GM18868 (cell line): ENCODE data around the gene EMX2.
"Not testable (repeated sequence)": the region's sequence is repeated elsewhere in the genome, so short reads cannot be mapped to it uniquely, and the experiment has no call there.

Experiments
- ATAC-seq: cut with Tn5 transposase; IDR thresholded peaks from one replicate; pipeline ENCODE4 v1.9.1; 2021; ENCODE audit warnings: mild to moderate bottlenecking, moderate library complexity; ENCODE audit not compliant: unreplicated experiment

The EMX2 gene

DNA sequence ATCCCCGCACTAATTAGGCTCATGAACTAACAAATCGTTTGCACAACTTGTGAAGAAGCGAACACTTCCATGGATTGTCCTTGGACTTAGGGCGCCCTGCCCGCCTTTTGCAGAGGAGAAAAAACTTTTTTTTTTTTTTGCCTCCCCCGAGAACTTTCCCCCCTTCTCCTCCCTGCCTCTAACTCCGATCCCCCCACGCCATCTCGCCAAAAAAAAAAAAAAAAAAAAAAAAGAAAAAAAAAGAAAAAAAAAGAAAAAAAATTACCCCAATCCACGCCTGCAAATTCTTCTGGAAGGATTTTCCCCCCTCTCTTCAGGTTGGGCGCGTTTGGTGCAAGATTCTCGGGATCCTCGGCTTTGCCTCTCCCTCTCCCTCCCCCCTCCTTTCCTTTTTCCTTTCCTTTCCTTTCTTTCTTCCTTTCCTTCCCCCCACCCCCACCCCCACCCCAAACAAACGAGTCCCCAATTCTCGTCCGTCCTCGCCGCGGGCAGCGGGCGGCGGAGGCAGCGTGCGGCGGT, at the start of gene EMX2:
Gene EMX2 (plus strand): TSS at position 41 of the 519 bp plus-strand sequence. CDS start 522 bp downstream, outside the sequence.
- ATAC-seq = no peak

- ATAC-seq = no peak
Observed at GRCh38 chr10:117496031-117496430, 46.5 kb upstream of the EMX2 start.

DNA sequence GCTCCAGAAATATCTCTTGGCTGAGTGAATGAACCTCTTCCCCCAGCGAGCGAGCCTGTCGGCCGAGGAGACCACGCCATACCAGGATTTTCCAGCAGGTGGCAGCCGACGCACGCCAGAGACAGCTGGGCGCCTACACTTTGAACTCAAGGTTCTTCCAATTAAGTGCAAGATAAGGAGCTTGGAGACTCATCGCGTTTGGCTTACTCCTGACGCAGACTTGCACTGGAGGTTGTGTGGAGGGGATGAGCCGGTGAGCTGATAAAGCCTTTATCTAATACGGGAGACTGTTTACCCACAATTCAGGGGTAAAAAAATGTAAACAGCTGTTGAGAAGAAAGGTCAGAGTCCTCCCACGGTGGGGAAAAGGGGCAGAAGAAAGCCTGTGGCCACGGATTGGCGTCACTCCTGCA, 45.9 kb upstream of the EMX2 start:
- peak; percentile 86 for ATAC-seq

GRCh38 chr10:117497736-117498135, 44.8 kb upstream of the EMX2 start:
- ATAC-seq = no peak

DNA sequence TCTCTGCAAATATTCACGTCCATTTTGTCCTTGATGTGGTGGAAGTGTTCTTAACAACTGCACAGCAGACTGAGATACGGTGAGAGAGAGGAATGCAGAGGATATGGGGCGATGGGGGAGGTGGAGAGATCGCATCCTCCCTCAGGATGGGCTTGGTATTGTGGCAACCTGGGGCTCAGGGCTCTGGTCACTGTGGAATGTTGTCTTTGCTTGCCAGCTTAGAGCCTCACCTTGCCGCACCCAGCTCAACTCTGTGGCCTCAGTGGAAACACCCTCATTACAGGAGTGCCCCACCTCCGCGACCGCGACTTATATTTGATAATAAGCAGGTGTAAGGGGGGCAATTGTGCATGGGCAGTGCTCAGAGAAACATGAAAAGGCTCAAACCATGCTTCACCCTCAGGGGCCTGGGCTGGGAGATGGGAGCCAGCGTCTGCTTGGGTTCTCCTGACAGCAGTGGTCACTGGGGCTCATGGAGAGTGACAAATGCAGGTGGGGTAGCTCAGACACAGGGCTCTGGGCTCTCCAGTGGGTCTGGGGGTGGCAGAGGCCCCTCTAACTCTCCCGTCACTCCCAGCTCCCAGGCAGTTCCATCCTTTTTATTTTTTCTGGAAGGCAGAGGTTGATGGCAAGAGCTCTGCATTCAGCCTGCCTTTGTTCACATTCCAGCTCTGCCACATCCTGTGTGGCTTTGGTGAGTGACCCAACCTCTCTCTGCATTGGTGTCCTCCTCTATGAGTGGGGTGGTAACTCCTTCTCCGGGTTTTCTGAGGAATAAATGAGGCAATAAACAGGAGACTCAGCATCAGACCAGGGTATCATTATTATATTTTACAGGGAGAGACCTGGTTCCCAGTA, 43.1 kb upstream of the EMX2 start:
- ATAC-seq = no peak

GRCh38 chr10:117500456-117500855, 42.1 kb upstream of the EMX2 start:
- ATAC-seq = no peak

GRCh38 chr10:117501460-117502035, 41.0 kb upstream of the EMX2 start:
- no peak for ATAC-seq

GRCh38 chr10:117502421-117503243, 39.9 kb upstream of the EMX2 start:
- no peak for ATAC-seq

DNA sequence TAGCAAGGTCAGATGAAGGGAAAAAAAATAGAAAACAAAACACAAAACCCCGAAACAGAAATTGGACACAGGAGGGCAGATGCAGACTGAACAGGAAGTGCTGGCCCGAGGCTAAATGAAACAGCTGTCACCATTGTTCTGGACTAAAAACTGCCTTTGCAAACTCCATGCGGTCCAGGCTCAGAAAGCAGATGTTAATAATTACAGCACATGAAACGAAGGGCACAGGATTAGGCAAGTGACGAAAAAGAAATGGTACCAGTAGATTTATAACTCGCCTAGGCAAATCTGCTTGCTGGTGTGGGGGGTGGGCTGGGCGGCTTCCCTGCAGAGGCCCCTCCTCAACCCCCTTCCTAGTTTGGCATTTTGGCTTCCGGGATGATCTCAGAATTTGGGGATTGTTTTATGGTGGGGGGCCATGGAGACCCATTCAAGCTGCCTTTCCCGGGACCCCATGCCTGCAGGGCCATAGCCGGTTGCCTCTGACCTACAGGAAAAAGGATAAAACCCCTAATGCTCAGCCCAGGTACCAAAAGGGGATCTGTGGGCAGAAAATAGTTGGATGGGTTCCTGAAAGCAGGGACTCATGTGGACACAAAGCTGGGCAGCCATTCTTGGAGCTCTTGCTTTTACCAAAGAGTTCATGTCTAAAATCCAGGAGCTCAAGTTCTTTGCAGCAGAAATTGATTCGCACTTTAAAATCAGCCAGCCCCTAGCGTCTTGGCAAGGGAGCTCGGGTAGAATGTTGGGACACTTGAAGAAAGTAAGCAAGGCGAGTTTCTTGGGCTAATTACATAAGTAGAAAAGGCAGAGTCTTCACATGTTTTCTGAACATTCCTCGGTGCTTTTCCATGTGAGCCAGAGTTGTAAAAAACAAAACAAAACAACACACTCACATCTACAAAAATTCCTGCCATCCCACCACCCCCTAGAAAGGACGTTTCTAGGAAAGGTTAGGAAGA, 39.0 kb upstream of the EMX2 start:
- ATAC-seq = no peak

DNA sequence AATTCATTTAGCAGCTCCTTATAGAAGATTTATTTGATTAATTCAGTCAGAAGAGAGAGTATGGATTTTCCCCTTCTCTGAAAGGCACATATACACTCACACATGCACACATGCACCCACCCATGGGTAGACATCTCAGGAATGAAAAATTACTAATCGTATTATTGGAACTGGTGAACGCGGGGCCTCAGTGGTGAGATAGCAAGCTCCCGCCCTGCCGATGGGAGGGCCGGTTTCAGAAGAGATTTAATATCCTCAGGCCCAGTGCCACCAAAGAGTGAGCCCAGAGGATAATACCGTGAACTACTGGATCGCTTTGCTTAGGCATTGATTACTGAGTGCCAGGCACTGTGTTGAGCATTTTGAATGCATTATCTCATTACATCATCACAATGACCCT, 38.0 kb upstream of the EMX2 start:
- ATAC-seq = no peak

DNA sequence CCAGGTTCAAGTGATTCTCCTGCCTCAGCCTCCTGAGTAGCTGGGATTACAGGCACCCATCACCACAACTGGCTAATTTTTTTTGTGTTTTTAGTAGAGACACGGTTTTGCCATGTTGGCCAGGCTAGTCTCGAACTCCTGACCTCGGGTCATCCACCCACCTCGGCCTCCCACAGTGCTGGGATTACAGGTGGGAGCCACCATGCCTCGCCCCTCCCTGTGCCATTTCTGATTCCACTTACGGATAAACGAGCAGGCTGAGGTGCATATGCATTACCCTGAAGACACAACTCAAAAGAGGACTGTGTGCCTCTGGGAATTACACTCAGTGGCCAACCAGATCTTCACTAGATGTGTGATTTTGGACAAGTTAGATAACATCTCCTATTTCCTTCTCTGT, 35.5 kb upstream of the EMX2 start:
- ATAC-seq = not testable (repeated sequence)

GRCh38 chr10:117509573-117509972, 33.0 kb upstream of the EMX2 start:
- no peak for ATAC-seq

- ATAC-seq = no peak
Observed at GRCh38 chr10:117511601-117512390, 30.8 kb upstream of the EMX2 start.

- no peak for ATAC-seq
Observed at GRCh38 chr10:117514971-117515370, 27.6 kb upstream of the EMX2 start.

DNA sequence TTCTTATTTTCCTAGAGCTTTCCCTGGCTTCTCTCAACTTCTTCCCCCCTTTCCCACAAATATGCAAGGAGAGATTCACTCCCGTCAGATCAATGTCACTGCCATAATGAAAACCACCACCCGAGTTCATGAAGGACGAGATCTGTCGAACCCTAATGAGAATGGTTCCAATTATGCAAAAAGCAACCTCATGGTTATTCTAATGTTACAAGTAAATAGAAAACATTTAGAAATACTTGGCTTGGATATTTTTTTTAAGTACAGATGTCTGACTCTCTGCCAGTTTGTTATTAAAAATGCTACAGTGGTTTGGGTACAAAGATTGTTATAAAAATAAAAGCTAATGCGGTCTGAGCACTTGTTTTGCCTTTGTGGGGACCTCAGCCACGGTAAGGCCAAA, 25.9 kb upstream of the EMX2 start:
- ATAC-seq = no peak

DNA sequence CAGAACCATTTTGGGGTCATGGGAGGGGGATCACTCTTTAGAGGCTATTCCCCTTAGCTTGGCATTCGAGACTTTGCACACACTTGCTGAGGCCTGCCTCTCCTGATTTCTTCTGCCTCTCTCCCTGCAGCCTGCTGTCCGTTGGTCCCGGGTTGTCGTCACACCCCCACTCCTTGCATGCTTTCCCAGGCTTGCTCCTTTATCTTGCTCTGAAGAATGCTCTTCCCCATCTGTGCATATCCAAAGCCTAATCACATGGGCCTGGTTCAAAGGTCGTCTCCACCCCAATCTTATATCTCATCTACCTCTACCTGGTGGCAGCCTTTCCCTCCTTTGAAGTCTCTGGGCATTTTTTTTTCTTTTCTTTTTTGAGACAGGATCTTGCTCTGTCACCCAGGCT, 24.3 kb upstream of the EMX2 start:
- no peak for ATAC-seq

GRCh38 chr10:117519286-117519685, 23.3 kb upstream of the EMX2 start:
- ATAC-seq = no peak

GRCh38 chr10:117519879-117520278, 22.7 kb upstream of the EMX2 start:
- ATAC-seq = no peak

- no peak for ATAC-seq
Observed at GRCh38 chr10:117530791-117531190, 11.8 kb upstream of the EMX2 start.
